GM13976 (cell line): ENCODE data around the gene PIEZO2.

Experiments
- DNase-seq: peaks from one replicate; pipeline ENCODE4 v3.0.0; 2012; ENCODE audit warnings: low spot score
- CTCF ChIP-seq: IDR thresholded peaks from 2 replicates; pipeline ENCODE4 v1.5.1; 2012; ENCODE audit warnings: borderline replicate concordance, mild to moderate bottlenecking; ENCODE audit not compliant: insufficient read depth; ENCODE audit errors: extremely low read depth, missing control alignments, control extremely low read depth
- in situ Hi-C: fragments of 300-500 bp; cut with MboI; formaldehyde crosslinking; loops from one replicate; pipeline ENCODE4 v1.12.0; 2022; ENCODE audit warnings: low sequenced_read_pairs, mixed read lengths, inconsistent platforms; ENCODE audit not compliant: unreplicated experiment

The PIEZO2 gene

GRCh38 chr18:11106894-11107293, 42.5 kb downstream of the PIEZO2 start:
- in situ Hi-C loops, result no loop called here
- no peak for TF ChIP-seq CTCF
- no peak for DNase-seq

- in situ Hi-C loops, result no loop called here
- TF ChIP-seq CTCF, result no peak
- DNase-seq, result no peak
Observed at GRCh38 chr18:11105463-11105862, 43.9 kb downstream of the PIEZO2 start.

- no peak for TF ChIP-seq CTCF
- in situ Hi-C loops, result no loop called here
- DNase-seq, result no peak
Observed at GRCh38 chr18:11104307-11104706, 45.1 kb downstream of the PIEZO2 start.

GRCh38 chr18:11096839-11097750, 52.3 kb downstream of the PIEZO2 start:
- in situ Hi-C loops, result no loop called here
- no peak for DNase-seq
- no peak for TF ChIP-seq CTCF

GRCh38 chr18:11096411-11096810, 53.0 kb downstream of the PIEZO2 start:
- in situ Hi-C loops, result no loop called here
- TF ChIP-seq CTCF, result no peak
- no peak for DNase-seq

- in situ Hi-C loops, result no loop called here
- DNase-seq, result no peak
- TF ChIP-seq CTCF, result no peak
Observed at GRCh38 chr18:11095674-11096293, 53.6 kb downstream of the PIEZO2 start.
